Testis (tissue), 2 donors: ENCODE measurements around the gene NETO2.

Experiments
- POLR2A ChIP-seq: fragments of 450-650 bp; IDR thresholded peaks from one replicate; pipeline ENCODE4 v1.6.1; 2017; ENCODE audit warnings: antibody characterized with exemption, mild to moderate bottlenecking, moderate library complexity
- TF ChIP-seq, protein P1 (sequence below), 3 experiments: fragments of 450-650 bp in 2 of 3; fragments of 200-600 bp in 1 of 3; sonication (generic) in 1 of 3; IDR thresholded peaks; one replicate each; pipeline ENCODE4 v1.5.1; 2016 to 2019; ENCODE audit warnings: antibody characterized with exemption in 3 of 3, mild to moderate bottlenecking in 2 of 3, moderate library complexity in 1 of 3

GRCh38 chr16:47028767-47029377 lies 114.9 kb downstream of the NETO2 start:
- TF ChIP-seq POLR2A = no peak
- TF ChIP-seq, protein P1, sequence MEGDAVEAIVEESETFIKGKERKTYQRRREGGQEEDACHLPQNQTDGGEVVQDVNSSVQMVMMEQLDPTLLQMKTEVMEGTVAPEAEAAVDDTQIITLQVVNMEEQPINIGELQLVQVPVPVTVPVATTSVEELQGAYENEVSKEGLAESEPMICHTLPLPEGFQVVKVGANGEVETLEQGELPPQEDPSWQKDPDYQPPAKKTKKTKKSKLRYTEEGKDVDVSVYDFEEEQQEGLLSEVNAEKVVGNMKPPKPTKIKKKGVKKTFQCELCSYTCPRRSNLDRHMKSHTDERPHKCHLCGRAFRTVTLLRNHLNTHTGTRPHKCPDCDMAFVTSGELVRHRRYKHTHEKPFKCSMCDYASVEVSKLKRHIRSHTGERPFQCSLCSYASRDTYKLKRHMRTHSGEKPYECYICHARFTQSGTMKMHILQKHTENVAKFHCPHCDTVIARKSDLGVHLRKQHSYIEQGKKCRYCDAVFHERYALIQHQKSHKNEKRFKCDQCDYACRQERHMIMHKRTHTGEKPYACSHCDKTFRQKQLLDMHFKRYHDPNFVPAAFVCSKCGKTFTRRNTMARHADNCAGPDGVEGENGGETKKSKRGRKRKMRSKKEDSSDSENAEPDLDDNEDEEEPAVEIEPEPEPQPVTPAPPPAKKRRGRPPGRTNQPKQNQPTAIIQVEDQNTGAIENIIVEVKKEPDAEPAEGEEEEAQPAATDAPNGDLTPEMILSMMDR (IDR thresholded peaks at IDR 0.05) = no peak
